Body of pancreas (tissue), 4 donors: ENCODE measurements around the gene SYK.

Source experiments
- CTCF ChIP-seq, 7 experiments: fragments of 450-650 bp in 4 of 7; fragments of 200-600 bp in 3 of 7; sonication (generic) in 3 of 7; IDR thresholded peaks; one replicate each; pipeline ENCODE4 v1.5.1; 2016 to 2019; ENCODE audit warnings: antibody characterized with exemption in 7 of 7
- POLR2A ChIP-seq, 3 donors: fragments of 450-650 bp; IDR thresholded peaks; one replicate each; pipeline ENCODE4 v1.6.1; 2016; ENCODE audit warnings: antibody characterized with exemption in 3 of 3, mild to moderate bottlenecking in 2 of 3

GRCh38 chr9:90847971-90848370 is 46.4 kb downstream of the SYK start:
- no peak for TF ChIP-seq POLR2A (IDR thresholded peaks at IDR 0.05)
- TF ChIP-seq CTCF (IDR thresholded peaks at IDR 0.05) = no peak
